ENCODE data around the gene CISTR. TPM values are rescaled to one million over a fixed set of nuclear protein-coding genes. Genes with fewer than 3 reads are reported as not detected.

The CISTR gene
- total and polyA plus RNA-seq, 7 donors: not detected

DNA sequence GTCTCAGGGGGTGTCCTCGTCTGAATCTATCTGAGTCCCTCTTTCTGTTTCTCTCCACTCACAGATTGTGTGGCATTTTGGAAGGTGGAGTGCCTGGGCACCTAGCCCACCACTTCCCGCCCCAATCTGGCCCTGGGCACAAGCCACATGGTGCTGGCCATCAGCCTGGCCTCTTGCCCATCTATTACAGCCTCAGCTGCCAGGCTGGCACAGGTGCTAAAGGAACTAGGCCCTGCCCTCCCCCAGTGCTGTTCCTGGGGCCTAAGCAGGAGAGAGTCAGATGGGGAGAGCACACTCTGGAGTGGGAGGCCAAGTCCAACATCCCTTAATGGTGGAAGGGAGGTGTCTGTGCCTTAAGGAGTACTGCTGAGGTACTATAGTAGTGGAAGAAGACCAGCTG is 16.2 kb downstream of the CISTR start:
- H3K9me3 ChIP-seq: no peaks in the 10 kb centered on the region
- no peak for DNase-seq
- intact Hi-C loops (cut with DNase I): no loop called here
- H3K27me3 ChIP-seq: peaks cover 23 to 51% (median 30%) of the 10 kb centered on the region in 3 donors
- no peak for TF ChIP-seq POLR2A (IDR thresholded peaks at IDR 0.05)
- TF ChIP-seq EP300 (IDR thresholded peaks at IDR 0.05): no peak
- no peak for TF ChIP-seq POLR2AphosphoS5 (IDR thresholded peaks at IDR 0.05)
- TF ChIP-seq, protein P1, sequence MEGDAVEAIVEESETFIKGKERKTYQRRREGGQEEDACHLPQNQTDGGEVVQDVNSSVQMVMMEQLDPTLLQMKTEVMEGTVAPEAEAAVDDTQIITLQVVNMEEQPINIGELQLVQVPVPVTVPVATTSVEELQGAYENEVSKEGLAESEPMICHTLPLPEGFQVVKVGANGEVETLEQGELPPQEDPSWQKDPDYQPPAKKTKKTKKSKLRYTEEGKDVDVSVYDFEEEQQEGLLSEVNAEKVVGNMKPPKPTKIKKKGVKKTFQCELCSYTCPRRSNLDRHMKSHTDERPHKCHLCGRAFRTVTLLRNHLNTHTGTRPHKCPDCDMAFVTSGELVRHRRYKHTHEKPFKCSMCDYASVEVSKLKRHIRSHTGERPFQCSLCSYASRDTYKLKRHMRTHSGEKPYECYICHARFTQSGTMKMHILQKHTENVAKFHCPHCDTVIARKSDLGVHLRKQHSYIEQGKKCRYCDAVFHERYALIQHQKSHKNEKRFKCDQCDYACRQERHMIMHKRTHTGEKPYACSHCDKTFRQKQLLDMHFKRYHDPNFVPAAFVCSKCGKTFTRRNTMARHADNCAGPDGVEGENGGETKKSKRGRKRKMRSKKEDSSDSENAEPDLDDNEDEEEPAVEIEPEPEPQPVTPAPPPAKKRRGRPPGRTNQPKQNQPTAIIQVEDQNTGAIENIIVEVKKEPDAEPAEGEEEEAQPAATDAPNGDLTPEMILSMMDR (IDR thresholded peaks at IDR 0.05): no peak
- H3K36me3 ChIP-seq: no peaks in the 10 kb centered on the region
- 30 to 64% methylated on average over 2 of the region's 2 CpGs for WGBS, 2 donors
- peaks cover 0 to 19% (median 14%) of the 10 kb centered on the region in 4 donors for H3K4me1 ChIP-seq
- no peak overlapping the region for H3K27ac ChIP-seq
- H3K4me3 ChIP-seq: no peak overlapping the region

GRCh38 chr12:53734425-53734824 is 17.4 kb downstream of the CISTR start:
- intact Hi-C loops (cut with DNase I): no loop called here
- Histone ChIP-seq H3K27me3 (peaks cover 13 to 39% (median 19%) of the 10 kb centered on the region in 3 donors), H3K36me3 (no peaks in the 10 kb centered on the region), H3K4me1 (peaks cover 0 to 11% (median 6%) of the 10 kb centered on the region in 4 donors), H3K4me3 (no peak overlapping the region), H3K9me3 (no peaks in the 10 kb centered on the region), H3K27ac (no peak overlapping the region)
- DNase-seq: no peak
- no peak for TF ChIP-seq POLR2AphosphoS5 (IDR thresholded peaks at IDR 0.05)
- no peak for TF ChIP-seq EP300 (IDR thresholded peaks at IDR 0.05)
- no peak for TF ChIP-seq POLR2A (IDR thresholded peaks at IDR 0.05)
- TF ChIP-seq, protein P1 (IDR thresholded peaks at IDR 0.05): no peak
- WGBS, 2 donors: 92 to 94% methylated on average over 9 of the region's 9 CpGs

DNA sequence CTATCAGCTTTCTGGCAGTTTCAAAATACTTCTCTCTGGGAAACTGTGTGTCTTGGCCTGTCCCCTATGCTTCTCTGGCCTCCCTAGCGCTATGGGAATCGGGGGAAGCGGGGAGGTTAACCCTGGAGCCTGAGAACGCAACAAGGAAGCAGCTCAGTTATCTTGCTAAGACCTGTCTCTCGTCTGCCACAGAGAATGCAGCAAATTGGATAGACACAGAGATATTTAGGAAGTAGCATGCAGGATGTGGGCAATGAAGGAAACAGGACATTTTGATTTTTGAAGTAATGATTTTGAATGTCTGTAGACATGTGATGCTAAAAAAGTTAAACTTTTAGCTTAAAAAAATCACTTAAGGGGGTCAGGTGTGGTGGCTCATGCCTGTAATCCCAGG is 18.0 kb downstream of the CISTR start:
- Histone ChIP-seq H3K4me1 (peaks cover 0 to 6% (median 3%) of the 10 kb centered on the region in 4 donors), H3K9me3 (no peaks in the 10 kb centered on the region), H3K36me3 (no peaks in the 10 kb centered on the region), H3K27me3 (peaks cover 7 to 33% (median 13%) of the 10 kb centered on the region in 3 donors), H3K4me3 (no peak overlapping the region), H3K27ac (no peak overlapping the region)
- TF ChIP-seq POLR2AphosphoS5 (IDR thresholded peaks at IDR 0.05) (no peak), EP300 (IDR thresholded peaks at IDR 0.05) (no peak), POLR2A (IDR thresholded peaks at IDR 0.05) (no peak)
- TF ChIP-seq, protein P1 (IDR thresholded peaks at IDR 0.05): no peak
- intact Hi-C loops (cut with DNase I): no loop called here
- 43 to 71% methylated on average over 5 of the region's 5 CpGs for WGBS, 2 donors
- no peak for DNase-seq

- H3K27ac ChIP-seq: no peak overlapping the region
- WGBS, 2 donors: 89 to 97% methylated on average over 2 of the region's 2 CpGs
- no peak for DNase-seq
- intact Hi-C loops (cut with DNase I): no loop called here
- TF ChIP-seq, protein P1 (IDR thresholded peaks at IDR 0.05): no peak
- TF ChIP-seq POLR2A (IDR thresholded peaks at IDR 0.05) (no peak), POLR2AphosphoS5 (IDR thresholded peaks at IDR 0.05) (no peak), EP300 (IDR thresholded peaks at IDR 0.05) (no peak)
- peaks cover 1 to 27% (median 7%) of the 10 kb centered on the region in 3 donors for H3K27me3 ChIP-seq
- H3K4me1 ChIP-seq: peaks cover 0 to 2% (median under 1%) of the 10 kb centered on the region in 4 donors
- no peaks in the 10 kb centered on the region for H3K9me3 ChIP-seq
- no peaks in the 10 kb centered on the region for H3K36me3 ChIP-seq
- no peak overlapping the region for H3K4me3 ChIP-seq
Observed at GRCh38 chr12:53733051-53733806, 18.6 kb downstream of the CISTR start.

Measured in sigmoid colon (tissue), 7 donors.